HCT116 (cell line): ENCODE measurements around the gene RILPL1.

ENCODE experiments used
- CTCF ChIP-seq, 3 experiments: fragments of 200-600 bp in 1 of 3; sonication (generic) in 1 of 3; IDR thresholded peaks in 2 of 3; conservative IDR thresholded peaks in 1 of 3; 2 replicates each; pipeline ENCODE4 v1.5.1; 2012 to 2017; ENCODE audit warnings: low read depth in 2 of 3, low read length in 2 of 3, antibody characterized with exemption in 1 of 3, borderline replicate concordance in 1 of 3, control low read depth in 1 of 3, mild to moderate bottlenecking in 1 of 3, mixed read lengths in 1 of 3, mixed run types in 1 of 3, moderate library complexity in 1 of 3; ENCODE audit not compliant: insufficient read depth in 1 of 3
- EZH2 ChIP-seq: fragments of 200-600 bp; sonication (generic); IDR thresholded peaks from 2 replicates; pipeline ENCODE4 v1.6.1; 2017; ENCODE audit warnings: antibody characterized with exemption, mixed run types
- EZH2phosphoT487 ChIP-seq: fragments of 200-600 bp; IDR thresholded peaks from 2 replicates; pipeline ENCODE4 v1.6.1; 2018; ENCODE audit warnings: antibody characterized with exemption, borderline replicate concordance
- POLR2AphosphoS5 ChIP-seq: IDR thresholded peaks from 2 replicates; pipeline ENCODE4 v1.6.1; 2011; ENCODE audit warnings: mild to moderate bottlenecking, low read depth, low read length, moderate library complexity
- RAD21 ChIP-seq: IDR thresholded peaks from 2 replicates; pipeline ENCODE4 v1.6.1; 2012; ENCODE audit warnings: low read depth, mild to moderate bottlenecking
- SRF ChIP-seq: IDR thresholded peaks from 2 replicates; pipeline ENCODE4 v1.6.1; 2012; ENCODE audit warnings: low read depth
- YY1 ChIP-seq: IDR thresholded peaks from 2 replicates; pipeline ENCODE4 v1.6.1; 2011; ENCODE audit warnings: low read length, low read depth, moderate library complexity, mild to moderate bottlenecking; ENCODE audit not compliant: insufficient replicate concordance; ENCODE audit errors: extremely low read depth
- ZFX ChIP-seq: fragments of 450-650 bp; IDR thresholded peaks from 2 replicates; pipeline ENCODE4 v1.6.1; 2017

GRCh38 chr12:123457980-123458779 lies 75.3 kb downstream of the RILPL1 start, which contains the start of gene SNRNP35:
- TF ChIP-seq POLR2AphosphoS5, result peak; percentile 69
- no peak for TF ChIP-seq SRF
- no peak for TF ChIP-seq CTCF (IDR thresholded peaks at IDR 0.05 in 2 of 3, conservative IDR thresholded peaks at IDR 0.05 in 1 of 3; ENCODE audit: borderline replicate concordance in 1 of 3, insufficient read depth in 1 of 3, low read depth in 2 of 3, low read length in 2 of 3)
- TF ChIP-seq EZH2, result no peak
- TF ChIP-seq RAD21, result no peak
- no peak for TF ChIP-seq EZH2phosphoT487
- peak; percentile 95 for TF ChIP-seq YY1
- peak; percentile 82; the same call in 1 of the 2 replicates for TF ChIP-seq ZFX
